Activated naive CD8-positive, alpha-beta T cell treated with anti-CD3 and anti-CD28 coated beads, Interleukin-2, amount 50 U/mL, for 24 hours (primary cell): ENCODE measurements around the gene PRLHR.
A peak's percentile ranks its signal among the peaks of the same experiment; 100 is the strongest.

Experiments used
- ATAC-seq: fragments of 150-1000 bp; cut with Tn5 transposase; one replicate; pipeline ENCODE4 v1.10.0; 2021
- DNase-seq: peaks from one replicate; pipeline ENCODE4 v3.0.0; 2021
- H3K27ac Mint-ChIP-seq: one replicate; pipeline ENCODE4 v1.8.0; 2021; ENCODE audit warnings: mild to moderate bottlenecking, mixed read lengths
- H3K27me3 Mint-ChIP-seq: one replicate; pipeline ENCODE4 v1.8.0; 2021; ENCODE audit warnings: mixed read lengths
- H3K36me3 Mint-ChIP-seq: one replicate; pipeline ENCODE4 v1.8.0; 2021; ENCODE audit warnings: low read depth, mixed read lengths
- H3K4me1 Mint-ChIP-seq: one replicate; pipeline ENCODE4 v1.8.0; 2021; ENCODE audit warnings: mixed read lengths
- H3K4me3 Mint-ChIP-seq: one replicate; pipeline ENCODE4 v1.8.0; 2021; ENCODE audit warnings: mild to moderate bottlenecking, moderate library complexity, mixed read lengths
- H3K9me3 Mint-ChIP-seq: one replicate; pipeline ENCODE4 v1.8.0; 2021; ENCODE audit warnings: mixed read lengths

The PRLHR gene

DNA sequence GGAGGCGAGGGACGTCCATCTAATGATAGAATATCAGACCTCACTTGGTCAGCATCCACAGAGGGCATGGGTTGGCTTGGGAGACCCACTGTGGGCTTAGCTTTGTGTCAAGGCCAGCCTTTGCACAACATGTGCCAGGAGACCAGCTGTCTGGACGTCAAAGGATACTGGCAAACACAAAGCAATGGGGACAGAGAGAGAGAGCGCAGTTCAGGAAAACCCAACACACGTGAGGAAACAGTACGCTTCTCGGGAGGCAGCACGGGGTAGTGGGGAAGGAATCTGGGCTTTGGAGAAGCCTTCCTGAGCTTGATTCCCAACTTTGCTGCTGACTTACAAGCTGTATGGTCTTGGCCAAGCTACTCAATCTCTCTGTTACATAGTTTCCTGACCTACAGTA, 14.7 kb downstream of the PRLHR start:
- H3K4me1 Mint-ChIP-seq: no peaks in the 10 kb centered on the region
- no peaks in the 10 kb centered on the region for H3K27me3 Mint-ChIP-seq
- no peaks in the 10 kb centered on the region for H3K9me3 Mint-ChIP-seq
- no peak for DNase-seq
- ATAC-seq: no peak
- no peak overlapping the region for H3K27ac Mint-ChIP-seq
- no peaks in the 10 kb centered on the region for H3K36me3 Mint-ChIP-seq
- no peak overlapping the region for H3K4me3 Mint-ChIP-seq

DNA sequence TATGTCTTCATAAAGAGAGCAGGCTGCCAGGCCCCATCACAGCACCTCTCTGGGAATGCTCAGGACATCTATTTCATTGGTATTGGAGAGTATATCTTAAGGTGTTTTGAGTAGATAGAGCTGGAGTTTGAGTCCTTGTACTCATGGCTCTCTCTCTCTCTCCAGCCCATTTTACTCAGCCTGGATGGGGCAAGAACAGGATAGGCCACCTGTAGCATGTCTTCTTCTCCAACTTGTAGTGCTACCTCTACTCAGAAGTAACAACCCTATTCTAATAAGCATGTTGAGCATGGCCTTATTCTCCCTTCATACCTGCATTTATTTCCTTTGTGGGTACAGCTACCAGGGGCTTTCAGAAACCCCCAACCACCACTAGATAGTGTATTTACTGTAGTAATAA, 21.9 kb downstream of the PRLHR start:
- Mint-ChIP-seq H3K36me3 (no peaks in the 10 kb centered on the region), H3K27ac (no peak overlapping the region), H3K4me1 (peaks cover 7% of the 10 kb centered on the region)

DNA sequence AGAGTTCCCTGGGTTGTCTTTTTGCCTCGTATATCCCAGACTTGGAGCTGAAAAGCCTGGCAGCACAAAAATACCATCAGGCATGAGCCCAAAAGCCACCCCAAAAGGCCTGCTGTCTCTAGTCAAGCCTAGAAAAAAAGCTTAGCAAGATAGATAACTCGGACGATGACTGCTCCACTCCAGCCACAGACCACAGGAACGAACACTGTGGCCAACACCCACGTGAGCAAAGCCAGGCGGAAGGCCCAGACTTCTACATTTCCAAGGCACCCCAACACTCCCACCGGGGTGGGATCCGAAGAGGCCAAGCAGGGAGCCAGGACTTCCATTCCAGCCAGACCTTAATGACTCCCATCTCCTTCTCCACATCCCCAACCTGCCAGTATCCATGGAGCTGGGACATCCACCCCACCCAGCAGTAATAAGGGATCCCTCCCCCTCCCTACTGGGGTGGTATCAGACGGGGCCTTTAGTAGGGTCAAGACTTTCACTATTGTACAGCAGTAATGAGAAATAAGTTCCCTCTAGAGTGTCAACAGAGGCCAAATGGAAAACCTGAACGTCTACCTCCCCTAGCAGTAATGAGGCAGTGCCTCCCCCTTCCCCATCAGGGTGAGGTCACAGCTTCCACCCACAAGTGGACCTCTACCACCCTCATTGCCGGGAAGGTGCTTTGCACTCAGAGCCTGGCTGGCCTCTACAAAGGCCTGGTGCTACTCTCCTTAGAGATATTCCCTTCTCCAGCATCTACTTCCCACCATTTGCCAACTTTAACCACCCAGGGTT, 23.0 kb downstream of the PRLHR start:
- ATAC-seq (peak; percentile 53), DNase-seq (no peak)
- no peaks in the 10 kb centered on the region for H3K27me3 Mint-ChIP-seq
- H3K27ac Mint-ChIP-seq: no peak overlapping the region
- H3K4me1 Mint-ChIP-seq: peaks cover 9% of the 10 kb centered on the region
- no peaks in the 10 kb centered on the region for H3K36me3 Mint-ChIP-seq
- no peaks in the 10 kb centered on the region for H3K9me3 Mint-ChIP-seq
- no peak overlapping the region for H3K4me3 Mint-ChIP-seq

More for the DNA sequence above, 21.9 kb downstream of the PRLHR start:
- ATAC-seq (no peak), DNase-seq (no peak)
- H3K27me3 Mint-ChIP-seq: no peaks in the 10 kb centered on the region
- no peak overlapping the region for H3K4me3 Mint-ChIP-seq
- H3K9me3 Mint-ChIP-seq: no peaks in the 10 kb centered on the region

GRCh38 chr10:118571123-118571522, 24.3 kb downstream of the PRLHR start:
- no peak for ATAC-seq
- Mint-ChIP-seq H3K27ac (no peak overlapping the region), H3K27me3 (no peaks in the 10 kb centered on the region), H3K4me3 (no peak overlapping the region), H3K36me3 (no peaks in the 10 kb centered on the region), H3K4me1 (peaks cover 9% of the 10 kb centered on the region), H3K9me3 (no peaks in the 10 kb centered on the region)
- DNase-seq: no peak

DNA sequence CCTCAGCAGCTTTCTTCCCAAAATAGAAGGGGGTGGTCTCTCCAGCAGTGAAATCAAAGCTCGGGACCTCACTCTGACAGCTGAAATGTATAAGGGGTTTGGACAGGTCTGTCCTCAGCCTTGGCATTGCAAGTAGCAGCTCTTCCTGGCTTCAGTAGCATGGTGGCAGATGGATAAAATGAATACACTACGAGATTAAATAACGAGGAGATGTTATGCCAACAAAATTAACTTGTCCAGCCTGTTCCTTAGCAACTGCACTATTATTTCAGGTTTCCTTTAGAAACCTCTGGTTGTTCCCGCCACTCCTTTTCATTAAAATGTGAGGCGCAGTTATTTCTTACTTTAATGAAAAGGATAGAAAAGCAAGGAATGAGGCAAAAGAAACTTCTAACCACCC, 24.9 kb downstream of the PRLHR start:
- H3K9me3 Mint-ChIP-seq: no peaks in the 10 kb centered on the region
- H3K27me3 Mint-ChIP-seq: no peaks in the 10 kb centered on the region
- no peak for ATAC-seq
- H3K4me1 Mint-ChIP-seq: peaks cover 9% of the 10 kb centered on the region
- no peak overlapping the region for H3K4me3 Mint-ChIP-seq
- H3K27ac Mint-ChIP-seq: no peak overlapping the region
- no peak for DNase-seq
- no peaks in the 10 kb centered on the region for H3K36me3 Mint-ChIP-seq

GRCh38 chr10:118569882-118570252, 25.6 kb downstream of the PRLHR start:
- Mint-ChIP-seq H3K36me3 (no peaks in the 10 kb centered on the region), H3K27ac (no peak overlapping the region), H3K9me3 (no peaks in the 10 kb centered on the region), H3K27me3 (no peaks in the 10 kb centered on the region), H3K4me1 (peaks cover 9% of the 10 kb centered on the region), H3K4me3 (no peak overlapping the region)
- DNase-seq: no peak
- peak; percentile 24 for ATAC-seq

GRCh38 chr10:118569241-118569881, 26.1 kb downstream of the PRLHR start:
- H3K27ac Mint-ChIP-seq: no peak overlapping the region
- ATAC-seq (no peak), DNase-seq (no peak)
- no peaks in the 10 kb centered on the region for H3K9me3 Mint-ChIP-seq
- no peaks in the 10 kb centered on the region for H3K36me3 Mint-ChIP-seq
- no peaks in the 10 kb centered on the region for H3K27me3 Mint-ChIP-seq
- peaks cover 9% of the 10 kb centered on the region for H3K4me1 Mint-ChIP-seq
- H3K4me3 Mint-ChIP-seq: no peak overlapping the region

- no peaks in the 10 kb centered on the region for H3K36me3 Mint-ChIP-seq
- H3K27ac Mint-ChIP-seq: no peak overlapping the region
- peak; percentile 52 for DNase-seq
- H3K9me3 Mint-ChIP-seq: no peaks in the 10 kb centered on the region
- peak; percentile 58 for ATAC-seq
- H3K4me3 Mint-ChIP-seq: no peak overlapping the region
- H3K4me1 Mint-ChIP-seq: peaks cover 9% of the 10 kb centered on the region
- H3K27me3 Mint-ChIP-seq: no peaks in the 10 kb centered on the region
Observed at GRCh38 chr10:118568327-118568848, 27.1 kb downstream of the PRLHR start.

GRCh38 chr10:118567701-118568248, 27.7 kb downstream of the PRLHR start:
- ATAC-seq: no peak
- no peaks in the 10 kb centered on the region for H3K27me3 Mint-ChIP-seq

GRCh38 chr10:118566911-118567310, 28.5 kb downstream of the PRLHR start:
- H3K27ac Mint-ChIP-seq: no peak overlapping the region
- no peak for ATAC-seq

More at GRCh38 chr10:118567701-118568248, 27.7 kb downstream of the PRLHR start:
- Mint-ChIP-seq H3K9me3 (no peaks in the 10 kb centered on the region), H3K27ac (no peak overlapping the region), H3K4me3 (no peak overlapping the region), H3K4me1 (peaks cover 9% of the 10 kb centered on the region), H3K36me3 (no peaks in the 10 kb centered on the region)
- DNase-seq: no peak

GRCh38 chr10:118565301-118566075, 30.0 kb downstream of the PRLHR start:
- Mint-ChIP-seq H3K27me3 (peaks cover 3% of the 10 kb centered on the region), H3K4me1 (peaks cover 9% of the 10 kb centered on the region), H3K27ac (no peak overlapping the region), H3K4me3 (no peak overlapping the region), H3K36me3 (no peaks in the 10 kb centered on the region), H3K9me3 (peaks cover 5% of the 10 kb centered on the region)
- DNase-seq (no peak), ATAC-seq (no peak)

More at GRCh38 chr10:118566911-118567310, 28.5 kb downstream of the PRLHR start:
- H3K36me3 Mint-ChIP-seq: no peaks in the 10 kb centered on the region
- H3K9me3 Mint-ChIP-seq: no peaks in the 10 kb centered on the region
- no peaks in the 10 kb centered on the region for H3K27me3 Mint-ChIP-seq
- H3K4me1 Mint-ChIP-seq: peaks cover 9% of the 10 kb centered on the region
- no peak overlapping the region for H3K4me3 Mint-ChIP-seq
- no peak for DNase-seq

DNA sequence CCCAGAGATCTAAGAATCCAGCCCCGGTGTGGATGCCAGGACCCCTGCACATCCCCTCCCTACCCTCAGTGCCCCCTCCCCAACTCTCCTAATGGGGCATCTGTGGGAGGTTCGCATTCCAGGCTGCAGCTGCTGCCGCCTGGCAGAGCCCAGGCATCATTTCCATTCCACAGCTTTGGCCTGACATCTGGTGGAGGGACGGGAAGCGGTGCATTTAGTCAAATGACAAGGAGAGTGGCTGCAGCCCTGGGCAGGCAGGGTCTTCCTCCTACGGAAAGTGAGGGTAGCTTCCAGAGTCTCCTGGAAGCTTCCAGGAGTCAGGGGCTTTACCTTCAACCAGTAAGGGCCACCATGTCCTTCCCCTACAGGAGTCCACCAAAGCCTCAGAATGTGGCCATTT, 30.8 kb downstream of the PRLHR start:
- Mint-ChIP-seq H3K27ac (no peak overlapping the region), H3K4me3 (no peak overlapping the region), H3K36me3 (no peaks in the 10 kb centered on the region), H3K4me1 (peaks cover 9% of the 10 kb centered on the region), H3K27me3 (peaks cover 3% of the 10 kb centered on the region), H3K9me3 (peaks cover 6% of the 10 kb centered on the region)
- no peak for ATAC-seq
- no peak for DNase-seq

- DNase-seq (no peak), ATAC-seq (no peak)
- no peak overlapping the region for H3K4me3 Mint-ChIP-seq
- H3K9me3 Mint-ChIP-seq: peaks cover 8% of the 10 kb centered on the region
- H3K27ac Mint-ChIP-seq: no peak overlapping the region
- peaks cover 8% of the 10 kb centered on the region for H3K4me1 Mint-ChIP-seq
- no peaks in the 10 kb centered on the region for H3K36me3 Mint-ChIP-seq
- peaks cover 4% of the 10 kb centered on the region for H3K27me3 Mint-ChIP-seq
Observed at GRCh38 chr10:118564114-118564513, 31.3 kb downstream of the PRLHR start.

- H3K36me3 Mint-ChIP-seq: no peaks in the 10 kb centered on the region
- peaks cover 8% of the 10 kb centered on the region for H3K9me3 Mint-ChIP-seq
- H3K27ac Mint-ChIP-seq: no peak overlapping the region
- peaks cover 8% of the 10 kb centered on the region for H3K27me3 Mint-ChIP-seq
- no peak for ATAC-seq
- H3K4me1 Mint-ChIP-seq: peaks cover 2% of the 10 kb centered on the region
- H3K4me3 Mint-ChIP-seq: no peak overlapping the region
- no peak for DNase-seq
Observed at GRCh38 chr10:118563373-118563890, 32.0 kb downstream of the PRLHR start.
